K562 (cell line): ENCODE measurements around the gene C5AR2. TPM values are rescaled to one million over a fixed set of nuclear protein-coding genes. Genes with fewer than 3 reads are reported as not detected.

Source experiments
- ARID2 ChIP-seq: fragments of 450-650 bp; IDR thresholded peaks from 2 replicates; pipeline ENCODE4 v1.6.1; 2017; ENCODE audit warnings: antibody characterized with exemption, mild to moderate bottlenecking
- ATF1 ChIP-seq, 2 experiments: fragments of 450-650 bp in 1 of 2; IDR thresholded peaks; 2 replicates each; pipeline ENCODE4 v1.6.1; 2016; ENCODE audit warnings: missing compliant biosample characterization in 1 of 2, missing genetic modification characterization in 1 of 2
- BCOR ChIP-seq: fragments of 450-650 bp; IDR thresholded peaks from 2 replicates; pipeline ENCODE4 v1.6.1; 2016
- CC2D1A ChIP-seq: fragments of 450-650 bp; IDR thresholded peaks from 2 replicates; pipeline ENCODE4 v1.6.1; 2017; ENCODE audit warnings: mild to moderate bottlenecking
- CREB1 ChIP-seq, 2 experiments: sonication (generic) in 1 of 2; formaldehyde crosslinking in 1 of 2; IDR thresholded peaks; 2 replicates each; pipeline versions ENCODE4 v1.6.1 to v1.8.0; 2012 to 2022; ENCODE audit warnings: inconsistent platforms in 1 of 2, mild to moderate bottlenecking in 1 of 2, missing genetic modification reagents in 1 of 2, moderate library complexity in 1 of 2
- DPF2 ChIP-seq: fragments of 450-650 bp; IDR thresholded peaks from 2 replicates; pipeline ENCODE4 v1.6.1; 2016
- GABPB2 ChIP-seq: fragments of 250-450 bp; sonication (Bioruptor Pico); conservative IDR thresholded peaks from 2 replicates; pipeline ENCODE4 v1.5.1; 2021; ENCODE audit warnings: mild to moderate bottlenecking
- MAZ ChIP-seq, 2 experiments: fragments of 450-650 bp in 1 of 2; sonication (generic) in 1 of 2; formaldehyde crosslinking; IDR thresholded peaks in 1 of 2; conservative IDR thresholded peaks in 1 of 2; 2 replicates each; pipeline versions ENCODE4 v1.4.0 to v1.5.0; 2020; ENCODE audit warnings: mild to moderate bottlenecking in 1 of 2, missing genetic modification reagents in 1 of 2
- RFX1 ChIP-seq: fragments of 450-650 bp; IDR thresholded peaks from 2 replicates; pipeline ENCODE4 v1.6.1; 2016; ENCODE audit warnings: mild to moderate bottlenecking, moderate library complexity
- RFX7 ChIP-seq: fragments of 250-450 bp; sonication (Bioruptor Pico); IDR thresholded peaks from 2 replicates; pipeline ENCODE4 v1.5.1; 2021; ENCODE audit warnings: mild to moderate bottlenecking
- SRF ChIP-seq, 2 experiments: fragments of 250-450, 450-650 bp in 1 of 2; sonication (Bioruptor Pico) in 1 of 2; sonication (generic) in 1 of 2; formaldehyde crosslinking; IDR thresholded peaks; 2 replicates each; pipeline versions ENCODE4 v1.5.0 to v1.5.1; 2020 to 2022; ENCODE audit warnings: mild to moderate bottlenecking in 1 of 2, missing genetic modification reagents in 1 of 2
- XRCC5 ChIP-seq: fragments of 200-400 bp; formaldehyde crosslinking; IDR thresholded peaks from 2 replicates; pipeline ENCODE4 v1.6.1; 2017; ENCODE audit warnings: low read depth, mild to moderate bottlenecking, low read length
- polyA plus RNA-seq, 8 experiments: library from polyadenylated mRNA; depleted of rRNA in 4 of 8; stranded (reverse) in 5 of 8; unstranded in 3 of 8; fragments of >200 nt; fragmentation: Nextera tagmentation in 2 of 8; fragmentation: Illumina TruSeq in 1 of 8; extraction: Ambion mirVana in 2 of 8; extraction: Trizol in 1 of 8; gene quantifications; 2 replicates each; pipeline versions ENCODE4 v1.2.1 to v1.2.3, GENCODE V29; 2011 to 2014; ENCODE audit warnings: inconsistent platforms in 1 of 8, missing spikeins in 1 of 8
- total RNA-seq, 7 experiments: library from RNA; depleted of rRNA in 6 of 7; stranded (reverse); fragments of >200 nt in 6 of 7; fragmentation: Illumina TruSeq in 2 of 7; extraction: Trizol in 2 of 7; gene quantifications; 2 replicates each; pipeline versions ENCODE4 v1.2.1 to v1.2.3, GENCODE V29; 2011 to 2021; ENCODE audit warnings: low replicate concordance in 1 of 7
- TF ChIP-seq, protein P1 (sequence below): fragments of 450-650 bp; formaldehyde crosslinking; IDR thresholded peaks from 2 replicates; pipeline ENCODE4 v1.4.0; 2022; ENCODE audit warnings: mild to moderate bottlenecking, moderate library complexity
- TF ChIP-seq, protein P2 (sequence below): fragments of 250-450 bp; sonication (Bioruptor Pico); IDR thresholded peaks from 2 replicates; pipeline ENCODE4 v1.9.0; 2021; ENCODE audit warnings: mild to moderate bottlenecking
- TF ChIP-seq, protein P3 (sequence below): fragments of 150-350 bp; conservative IDR thresholded peaks from 2 replicates; pipeline ENCODE4 v1.6.1; 2014; ENCODE audit warnings: low read length
- TF ChIP-seq, protein P4 (sequence below), 3 experiments: IDR thresholded peaks in 2 of 3; conservative IDR thresholded peaks in 1 of 3; 2 replicates each; pipeline ENCODE4 v1.5.1; 2011 to 2012; ENCODE audit warnings: low read length in 3 of 3, mild to moderate bottlenecking in 3 of 3, control low read depth in 2 of 3, improper control_type of control experiment in 1 of 3, inconsistent platforms in 1 of 3, low read depth in 1 of 3, mixed read lengths in 1 of 3, moderate library complexity in 1 of 3; ENCODE audit not compliant: insufficient read depth in 2 of 3
- TF ChIP-seq, protein P5 (sequence below): fragments of 450-650 bp; formaldehyde crosslinking; IDR thresholded peaks from 2 replicates; pipeline ENCODE4 v1.4.0; 2020; ENCODE audit warnings: mild to moderate bottlenecking, moderate library complexity
- TF ChIP-seq, protein P6 (sequence below): fragments of 200-400 bp; formaldehyde crosslinking; IDR thresholded peaks from 2 replicates; pipeline ENCODE4 v1.6.1; 2017; ENCODE audit warnings: mild to moderate bottlenecking, low read depth, low read length, moderate library complexity

C5AR2 gene
- total and polyA plus RNA-seq, 9 of the 15 experiments (the other 6 are each of a cell fraction or from before 2014, with no cell fraction given), result 0.01 to 1.1 (median 0.13) TPM

DNA sequence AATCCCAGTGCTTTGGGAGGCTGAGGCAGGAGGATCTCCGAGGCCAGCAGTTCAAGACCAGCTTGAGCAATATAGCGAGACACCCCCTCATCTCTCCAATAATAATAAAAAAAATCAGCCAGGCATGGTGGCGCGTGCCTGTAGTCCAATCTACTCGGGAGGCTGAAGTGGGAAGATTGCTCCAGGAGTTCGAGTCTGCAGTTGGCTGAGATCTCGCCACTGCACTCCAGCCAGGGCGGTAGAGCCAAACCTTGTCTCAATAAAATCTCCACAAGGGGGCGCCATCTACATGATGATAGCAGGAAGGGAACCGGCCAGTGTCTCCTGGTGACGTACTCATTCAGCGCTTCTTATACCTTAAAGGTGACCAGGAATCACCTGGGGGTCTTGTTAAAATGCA lies 35.9 kb upstream of the C5AR2 start (continued):
- TF ChIP-seq, protein P1, sequence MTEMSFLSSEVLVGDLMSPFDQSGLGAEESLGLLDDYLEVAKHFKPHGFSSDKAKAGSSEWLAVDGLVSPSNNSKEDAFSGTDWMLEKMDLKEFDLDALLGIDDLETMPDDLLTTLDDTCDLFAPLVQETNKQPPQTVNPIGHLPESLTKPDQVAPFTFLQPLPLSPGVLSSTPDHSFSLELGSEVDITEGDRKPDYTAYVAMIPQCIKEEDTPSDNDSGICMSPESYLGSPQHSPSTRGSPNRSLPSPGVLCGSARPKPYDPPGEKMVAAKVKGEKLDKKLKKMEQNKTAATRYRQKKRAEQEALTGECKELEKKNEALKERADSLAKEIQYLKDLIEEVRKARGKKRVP (CRISPR knock-in tag), result no peak
- peak; percentile 39; the same call in 1 of the 2 replicates for TF ChIP-seq BCOR
- TF ChIP-seq XRCC5, result 0 out of 2 replicates have a peak, but pooled peaks have one; percentile 30
- peak; percentile 72; the same call in 1 of the 2 replicates for TF ChIP-seq ARID2
- TF ChIP-seq, protein P2, sequence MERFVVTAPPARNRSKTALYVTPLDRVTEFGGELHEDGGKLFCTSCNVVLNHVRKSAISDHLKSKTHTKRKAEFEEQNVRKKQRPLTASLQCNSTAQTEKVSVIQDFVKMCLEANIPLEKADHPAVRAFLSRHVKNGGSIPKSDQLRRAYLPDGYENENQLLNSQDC (CRISPR knock-in tag), result no peak
- no peak for TF ChIP-seq RFX1
- TF ChIP-seq GABPB2 (CRISPR knock-in tag), result no peak
- TF ChIP-seq SRF (CRISPR knock-in tag; IDR thresholded peaks at IDR 0.05), result peak in 1 of 2 experiments; percentile 91; a peak in 1 of 4 replicates
- TF ChIP-seq, protein P3, sequence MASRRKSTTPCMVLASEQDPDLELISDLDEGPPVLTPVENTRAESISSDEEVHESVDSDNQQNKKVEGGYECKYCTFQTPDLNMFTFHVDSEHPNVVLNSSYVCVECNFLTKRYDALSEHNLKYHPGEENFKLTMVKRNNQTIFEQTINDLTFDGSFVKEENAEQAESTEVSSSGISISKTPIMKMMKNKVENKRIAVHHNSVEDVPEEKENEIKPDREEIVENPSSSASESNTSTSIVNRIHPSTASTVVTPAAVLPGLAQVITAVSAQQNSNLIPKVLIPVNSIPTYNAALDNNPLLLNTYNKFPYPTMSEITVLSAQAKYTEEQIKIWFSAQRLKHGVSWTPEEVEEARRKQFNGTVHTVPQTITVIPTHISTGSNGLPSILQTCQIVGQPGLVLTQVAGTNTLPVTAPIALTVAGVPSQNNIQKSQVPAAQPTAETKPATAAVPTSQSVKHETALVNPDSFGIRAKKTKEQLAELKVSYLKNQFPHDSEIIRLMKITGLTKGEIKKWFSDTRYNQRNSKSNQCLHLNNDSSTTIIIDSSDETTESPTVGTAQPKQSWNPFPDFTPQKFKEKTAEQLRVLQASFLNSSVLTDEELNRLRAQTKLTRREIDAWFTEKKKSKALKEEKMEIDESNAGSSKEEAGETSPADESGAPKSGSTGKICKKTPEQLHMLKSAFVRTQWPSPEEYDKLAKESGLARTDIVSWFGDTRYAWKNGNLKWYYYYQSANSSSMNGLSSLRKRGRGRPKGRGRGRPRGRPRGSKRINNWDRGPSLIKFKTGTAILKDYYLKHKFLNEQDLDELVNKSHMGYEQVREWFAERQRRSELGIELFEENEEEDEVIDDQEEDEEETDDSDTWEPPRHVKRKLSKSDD, result no peak
- TF ChIP-seq CREB1 (IDR thresholded peaks at IDR 0.05), result peak; percentile 46; the same call in 1 of the 2 replicates
- TF ChIP-seq CREB1 (CRISPR knock-in tag; IDR thresholded peaks at IDR 0.05), result peak; percentile 52; the same call in 1 of the 2 replicates
- no peak for TF ChIP-seq ATF1 (CRISPR knock-in tag; IDR thresholded peaks at IDR 0.05)
- TF ChIP-seq ATF1 (tag; IDR thresholded peaks at IDR 0.05), result peak; percentile 63
- TF ChIP-seq DPF2, result 0 out of 2 replicates have a peak, but pooled peaks have one; percentile 12
- TF ChIP-seq, protein P4, sequence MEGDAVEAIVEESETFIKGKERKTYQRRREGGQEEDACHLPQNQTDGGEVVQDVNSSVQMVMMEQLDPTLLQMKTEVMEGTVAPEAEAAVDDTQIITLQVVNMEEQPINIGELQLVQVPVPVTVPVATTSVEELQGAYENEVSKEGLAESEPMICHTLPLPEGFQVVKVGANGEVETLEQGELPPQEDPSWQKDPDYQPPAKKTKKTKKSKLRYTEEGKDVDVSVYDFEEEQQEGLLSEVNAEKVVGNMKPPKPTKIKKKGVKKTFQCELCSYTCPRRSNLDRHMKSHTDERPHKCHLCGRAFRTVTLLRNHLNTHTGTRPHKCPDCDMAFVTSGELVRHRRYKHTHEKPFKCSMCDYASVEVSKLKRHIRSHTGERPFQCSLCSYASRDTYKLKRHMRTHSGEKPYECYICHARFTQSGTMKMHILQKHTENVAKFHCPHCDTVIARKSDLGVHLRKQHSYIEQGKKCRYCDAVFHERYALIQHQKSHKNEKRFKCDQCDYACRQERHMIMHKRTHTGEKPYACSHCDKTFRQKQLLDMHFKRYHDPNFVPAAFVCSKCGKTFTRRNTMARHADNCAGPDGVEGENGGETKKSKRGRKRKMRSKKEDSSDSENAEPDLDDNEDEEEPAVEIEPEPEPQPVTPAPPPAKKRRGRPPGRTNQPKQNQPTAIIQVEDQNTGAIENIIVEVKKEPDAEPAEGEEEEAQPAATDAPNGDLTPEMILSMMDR (IDR thresholded peaks at IDR 0.05 in 2 of 3, conservative IDR thresholded peaks at IDR 0.05 in 1 of 3; ENCODE audit: insufficient read depth in 2 of 3, low read depth in 1 of 3, low read length in 3 of 3), result peak; percentile 82 to 96 (median 95)
- TF ChIP-seq, protein P5, sequence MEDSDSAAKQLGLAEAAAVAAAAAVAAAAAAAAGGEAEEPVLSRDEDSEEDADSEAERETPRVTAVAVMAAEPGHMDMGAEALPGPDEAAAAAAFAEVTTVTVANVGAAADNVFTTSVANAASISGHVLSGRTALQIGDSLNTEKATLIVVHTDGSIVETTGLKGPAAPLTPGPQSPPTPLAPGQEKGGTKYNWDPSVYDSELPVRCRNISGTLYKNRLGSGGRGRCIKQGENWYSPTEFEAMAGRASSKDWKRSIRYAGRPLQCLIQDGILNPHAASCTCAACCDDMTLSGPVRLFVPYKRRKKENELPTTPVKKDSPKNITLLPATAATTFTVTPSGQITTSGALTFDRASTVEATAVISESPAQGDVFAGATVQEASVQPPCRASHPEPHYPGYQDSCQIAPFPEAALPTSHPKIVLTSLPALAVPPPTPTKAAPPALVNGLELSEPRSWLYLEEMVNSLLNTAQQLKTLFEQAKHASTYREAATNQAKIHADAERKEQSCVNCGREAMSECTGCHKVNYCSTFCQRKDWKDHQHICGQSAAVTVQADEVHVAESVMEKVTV (CRISPR knock-in tag), result peak; percentile 85
- TF ChIP-seq, protein P6, sequence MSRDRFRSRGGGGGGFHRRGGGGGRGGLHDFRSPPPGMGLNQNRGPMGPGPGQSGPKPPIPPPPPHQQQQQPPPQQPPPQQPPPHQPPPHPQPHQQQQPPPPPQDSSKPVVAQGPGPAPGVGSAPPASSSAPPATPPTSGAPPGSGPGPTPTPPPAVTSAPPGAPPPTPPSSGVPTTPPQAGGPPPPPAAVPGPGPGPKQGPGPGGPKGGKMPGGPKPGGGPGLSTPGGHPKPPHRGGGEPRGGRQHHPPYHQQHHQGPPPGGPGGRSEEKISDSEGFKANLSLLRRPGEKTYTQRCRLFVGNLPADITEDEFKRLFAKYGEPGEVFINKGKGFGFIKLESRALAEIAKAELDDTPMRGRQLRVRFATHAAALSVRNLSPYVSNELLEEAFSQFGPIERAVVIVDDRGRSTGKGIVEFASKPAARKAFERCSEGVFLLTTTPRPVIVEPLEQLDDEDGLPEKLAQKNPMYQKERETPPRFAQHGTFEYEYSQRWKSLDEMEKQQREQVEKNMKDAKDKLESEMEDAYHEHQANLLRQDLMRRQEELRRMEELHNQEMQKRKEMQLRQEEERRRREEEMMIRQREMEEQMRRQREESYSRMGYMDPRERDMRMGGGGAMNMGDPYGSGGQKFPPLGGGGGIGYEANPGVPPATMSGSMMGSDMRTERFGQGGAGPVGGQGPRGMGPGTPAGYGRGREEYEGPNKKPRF, result no peak
- TF ChIP-seq RFX7 (CRISPR knock-in tag), result no peak
- TF ChIP-seq CC2D1A, result peak; percentile 61; the same call in 1 of the 2 replicates
- TF ChIP-seq MAZ (CRISPR knock-in tag; conservative IDR thresholded peaks at IDR 0.05 in 1 of 2, IDR thresholded peaks at IDR 0.05 in 1 of 2), result 0 out of 4 replicates have a peak, but pooled peaks of 1 of the 2 experiments have one; percentile 34
